Measurements from ENCODE around the gene PLK5.

DNA sequence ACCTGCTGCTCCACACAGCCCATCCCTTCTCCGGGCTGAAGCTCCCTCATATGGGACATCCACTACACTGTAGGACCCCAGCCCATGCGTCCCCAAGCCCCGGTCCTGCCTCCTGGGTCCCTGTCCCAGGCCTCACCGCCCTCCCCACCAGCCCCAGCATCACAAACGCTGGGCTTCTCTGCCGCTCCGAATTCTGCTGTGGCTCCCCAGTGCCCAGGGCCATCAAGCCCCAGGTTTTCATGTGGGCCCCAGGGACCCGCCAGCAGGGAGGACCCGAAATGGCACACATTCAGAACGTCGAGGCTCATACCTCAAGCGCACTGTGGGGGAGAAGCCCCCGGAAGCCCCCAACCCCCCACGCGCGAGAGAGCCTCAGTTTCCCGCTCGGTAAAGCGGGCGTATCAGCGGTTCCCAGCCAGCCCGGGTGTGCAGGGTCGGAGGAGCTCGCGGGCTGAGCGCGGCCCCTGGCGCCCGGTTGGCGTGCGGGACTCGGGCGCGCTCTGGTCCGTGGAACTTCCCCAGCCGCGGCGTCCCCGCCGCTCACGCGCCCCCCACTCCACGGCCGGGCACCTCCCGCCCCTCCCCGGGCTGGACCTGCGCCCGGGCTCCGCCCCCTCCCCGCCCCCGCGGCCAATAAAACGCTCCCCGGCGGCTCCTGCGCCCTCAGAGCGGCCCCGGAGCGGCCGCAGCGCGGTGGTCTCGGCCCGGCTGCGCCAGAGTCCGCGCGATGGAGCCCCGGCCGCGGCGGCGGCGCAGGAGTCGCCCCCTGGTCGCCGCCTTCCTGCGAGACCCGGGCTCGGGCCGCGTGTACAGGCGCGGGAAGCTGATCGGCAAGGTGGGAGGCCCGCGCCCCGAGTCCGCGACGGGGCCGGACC, at the start of gene PLK5:
- TF ChIP-seq, protein P1, sequence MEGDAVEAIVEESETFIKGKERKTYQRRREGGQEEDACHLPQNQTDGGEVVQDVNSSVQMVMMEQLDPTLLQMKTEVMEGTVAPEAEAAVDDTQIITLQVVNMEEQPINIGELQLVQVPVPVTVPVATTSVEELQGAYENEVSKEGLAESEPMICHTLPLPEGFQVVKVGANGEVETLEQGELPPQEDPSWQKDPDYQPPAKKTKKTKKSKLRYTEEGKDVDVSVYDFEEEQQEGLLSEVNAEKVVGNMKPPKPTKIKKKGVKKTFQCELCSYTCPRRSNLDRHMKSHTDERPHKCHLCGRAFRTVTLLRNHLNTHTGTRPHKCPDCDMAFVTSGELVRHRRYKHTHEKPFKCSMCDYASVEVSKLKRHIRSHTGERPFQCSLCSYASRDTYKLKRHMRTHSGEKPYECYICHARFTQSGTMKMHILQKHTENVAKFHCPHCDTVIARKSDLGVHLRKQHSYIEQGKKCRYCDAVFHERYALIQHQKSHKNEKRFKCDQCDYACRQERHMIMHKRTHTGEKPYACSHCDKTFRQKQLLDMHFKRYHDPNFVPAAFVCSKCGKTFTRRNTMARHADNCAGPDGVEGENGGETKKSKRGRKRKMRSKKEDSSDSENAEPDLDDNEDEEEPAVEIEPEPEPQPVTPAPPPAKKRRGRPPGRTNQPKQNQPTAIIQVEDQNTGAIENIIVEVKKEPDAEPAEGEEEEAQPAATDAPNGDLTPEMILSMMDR (conservative IDR thresholded peaks at IDR 0.05; ENCODE audit: low read depth, low read length): no peak
- no peak for TF ChIP-seq EZH2 (IDR thresholded peaks at IDR 0.05; ENCODE audit: borderline replicate concordance, low read depth, low read length, poor library complexity, severe bottlenecking)

Data from A673 (cell line).